Fibroblast of the aortic adventitia (primary cell): ENCODE data around the gene DRC7. TPM values are rescaled to one million over a fixed set of nuclear protein-coding genes. Genes with fewer than 3 reads are reported as not detected.

Source experiments
- DNase-seq: peaks from one replicate; pipeline ENCODE4 v3.0.0-alpha.2; 2010; ENCODE audit warnings: low read depth
- H3K4me3 ChIP-seq: 2 replicates; pipeline ENCODE4 v1.5.1; 2011; ENCODE audit warnings: low read depth, mild to moderate bottlenecking, control low read depth, low read length, moderate library complexity
- CTCF ChIP-seq: IDR thresholded peaks from 2 replicates; pipeline ENCODE4 v1.5.1; 2011; ENCODE audit warnings: mild to moderate bottlenecking, low read length, control low read depth, inconsistent platforms; ENCODE audit not compliant: insufficient read depth
- total RNA-seq: library from RNA; depleted of rRNA; stranded (reverse); fragments of >200 nt; gene quantifications from 2 replicates; pipeline ENCODE4 v1.2.3, GENCODE V29; 2012; ENCODE audit warnings: low replicate concordance

DRC7 gene
- total RNA-seq, 1 donor: 0.09 TPM

DNA sequence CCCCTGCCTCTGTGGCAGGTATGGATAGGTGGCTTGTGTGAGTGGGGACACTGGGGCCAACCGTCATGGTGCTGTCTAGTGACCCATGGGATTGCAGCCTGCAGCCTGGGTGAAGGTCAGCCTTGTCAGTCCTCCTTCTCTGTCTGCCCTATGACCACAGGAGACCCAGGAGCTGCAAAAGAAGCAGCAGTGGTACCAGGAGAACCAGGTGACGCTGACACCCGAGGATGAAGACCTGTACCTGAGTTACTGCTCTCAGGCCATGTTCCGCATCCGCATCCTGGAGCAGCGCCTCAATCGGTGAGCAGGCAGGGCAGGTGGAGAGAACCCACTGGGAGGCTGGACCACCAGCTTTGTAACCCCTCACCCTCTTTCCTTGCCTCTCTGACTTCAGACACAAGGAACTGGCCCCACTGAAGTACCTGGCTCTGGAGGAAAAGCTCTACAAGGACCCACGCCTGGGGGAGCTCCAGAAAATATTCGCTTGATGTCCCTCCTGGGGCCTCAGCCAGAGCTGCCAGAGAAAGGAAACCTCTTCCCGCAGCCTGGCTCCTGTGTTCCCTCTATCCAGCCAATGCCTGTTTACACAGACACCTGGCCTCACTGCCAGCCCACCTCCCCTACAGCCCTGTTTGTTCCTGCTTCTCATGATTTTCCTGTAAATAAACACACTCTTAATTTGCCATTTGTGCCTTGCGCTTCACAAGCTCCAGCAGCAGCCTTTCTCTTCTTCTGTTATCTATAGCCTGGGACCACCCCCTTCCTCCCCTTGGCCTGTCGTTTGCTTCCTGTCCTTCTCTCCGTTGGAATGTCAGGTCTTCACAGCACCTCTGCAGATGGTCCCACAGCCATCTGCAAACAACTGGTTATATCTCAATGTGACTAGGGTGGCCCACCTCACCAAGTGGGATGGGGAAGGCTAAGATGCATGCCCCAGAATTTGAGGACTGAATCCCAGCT lies 36.4 kb downstream of the DRC7 start:
- no peak for TF ChIP-seq CTCF
- no peak overlapping the region for H3K4me3 ChIP-seq
- DNase-seq: no peak

DNA sequence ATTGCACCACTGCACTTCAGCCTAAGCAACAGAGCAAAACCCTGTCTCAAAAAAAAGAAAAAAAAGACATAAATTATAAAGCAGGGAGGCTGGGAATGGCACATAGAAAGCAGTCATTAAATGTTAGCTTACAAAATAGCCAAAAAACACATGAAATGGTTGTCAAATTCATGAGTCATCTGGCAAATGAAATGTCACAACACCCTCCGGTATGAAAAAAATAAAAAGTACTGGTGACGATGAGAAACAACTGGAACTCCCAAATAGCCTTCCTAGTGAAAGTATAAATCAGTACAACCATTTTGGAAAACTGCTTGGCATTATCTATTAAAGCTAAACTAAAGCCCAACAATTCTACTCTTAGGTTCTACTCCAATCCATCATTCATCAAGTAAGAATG lies 37.4 kb downstream of the DRC7 start:
- no peak overlapping the region for H3K4me3 ChIP-seq
- DNase-seq: peak; percentile 77
- no peak for TF ChIP-seq CTCF

DNA sequence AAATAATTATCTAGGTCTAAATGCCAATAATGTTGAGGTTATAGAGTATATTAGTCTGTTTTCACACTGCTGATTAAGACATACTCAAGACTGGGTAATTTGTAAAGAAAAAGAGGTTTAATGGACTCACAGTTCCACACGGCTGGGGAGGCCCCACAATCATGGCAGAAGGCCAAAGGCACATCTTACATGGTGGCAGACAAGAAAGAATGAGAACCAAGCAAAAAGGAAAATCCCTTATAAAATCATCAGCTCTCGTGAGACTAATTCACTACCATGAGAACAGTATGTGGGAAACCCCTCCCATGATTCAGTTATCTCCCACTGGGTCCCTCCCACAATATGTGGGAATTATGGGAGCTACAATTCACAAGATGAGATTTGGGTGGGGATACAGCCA lies 38.1 kb downstream of the DRC7 start:
- no peak overlapping the region for H3K4me3 ChIP-seq
- DNase-seq: no peak
- no peak for TF ChIP-seq CTCF

GRCh38 chr16:57734308-57734924 lies 39.8 kb downstream of the DRC7 start:
- no peak for TF ChIP-seq CTCF
- no peak for DNase-seq
- H3K4me3 ChIP-seq: peak overlapping the region; percentile 88

- peak; percentile 100 for DNase-seq
- peak overlapping the region; percentile 99 for H3K4me3 ChIP-seq
- TF ChIP-seq CTCF: no peak
These were observed 40.5 kb downstream of the DRC7 start for GRCh38 chr16:57734925-57735754.

DNA sequence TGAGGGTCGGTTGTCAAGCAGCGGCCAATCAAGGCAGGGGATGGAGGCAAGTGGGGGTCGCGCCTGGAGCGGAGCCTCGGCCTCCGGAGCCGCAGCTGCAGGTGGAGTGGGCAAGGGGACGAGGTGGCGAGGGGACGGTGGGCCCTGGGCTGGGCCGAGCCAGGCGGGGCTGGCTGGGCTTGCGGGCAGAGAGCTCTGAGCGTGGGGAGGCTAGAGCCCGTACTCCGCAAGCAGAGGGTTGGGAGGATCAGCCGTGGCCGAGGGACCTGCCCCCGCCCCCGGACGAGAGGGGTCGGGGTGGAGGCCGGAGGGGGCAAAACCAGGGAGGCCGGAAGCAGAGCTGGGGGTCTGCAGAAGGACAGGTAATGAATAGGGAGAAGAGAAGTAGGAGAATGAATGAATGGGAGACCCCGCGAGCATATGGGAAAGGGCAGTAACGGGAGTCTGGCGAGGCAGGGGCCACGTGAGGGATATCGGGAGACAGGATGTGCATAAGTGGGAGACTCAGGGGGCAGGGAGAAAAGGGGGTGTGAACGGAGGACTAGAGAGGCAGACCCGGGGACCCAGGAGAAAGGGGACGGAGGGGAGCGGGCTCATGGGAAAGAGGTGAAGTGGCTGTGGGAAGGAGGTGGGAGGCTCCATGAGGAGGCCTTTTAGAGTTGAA lies 41.3 kb downstream of the DRC7 start, which contains the start of gene KATNB1:
Gene KATNB1 (plus strand): TSS at position 16 of the 664 bp plus-strand sequence. CDS start 1,474 bp downstream, outside the sequence.
- no peak for DNase-seq
- no peak for TF ChIP-seq CTCF
- peak within 1 kb of the TSS; percentile 99 for H3K4me3 ChIP-seq
